PC-3 (cell line): ENCODE data around the gene TCN2.

Experiments
- EZH2 ChIP-seq: fragments of 300-600 bp; sonication (generic); IDR thresholded peaks from one replicate; pipeline ENCODE4 v1.6.1; 2017; ENCODE audit warnings: antibody characterized with exemption, mild to moderate bottlenecking, low read length; ENCODE audit not compliant: unreplicated experiment
- EZH2phosphoT487 ChIP-seq: fragments of 300-600 bp; sonication (generic); IDR thresholded peaks from 2 replicates; pipeline ENCODE4 v1.6.1; 2018; ENCODE audit warnings: mild to moderate bottlenecking, antibody characterized with exemption, low read length, borderline replicate concordance
- TF ChIP-seq, protein P1 (sequence below): fragments of 300-600 bp; sonication (generic); conservative IDR thresholded peaks from 2 replicates; pipeline ENCODE4 v1.5.1; 2017; ENCODE audit warnings: antibody characterized with exemption, low read depth, mild to moderate bottlenecking, low read length

- TF ChIP-seq, protein P1, sequence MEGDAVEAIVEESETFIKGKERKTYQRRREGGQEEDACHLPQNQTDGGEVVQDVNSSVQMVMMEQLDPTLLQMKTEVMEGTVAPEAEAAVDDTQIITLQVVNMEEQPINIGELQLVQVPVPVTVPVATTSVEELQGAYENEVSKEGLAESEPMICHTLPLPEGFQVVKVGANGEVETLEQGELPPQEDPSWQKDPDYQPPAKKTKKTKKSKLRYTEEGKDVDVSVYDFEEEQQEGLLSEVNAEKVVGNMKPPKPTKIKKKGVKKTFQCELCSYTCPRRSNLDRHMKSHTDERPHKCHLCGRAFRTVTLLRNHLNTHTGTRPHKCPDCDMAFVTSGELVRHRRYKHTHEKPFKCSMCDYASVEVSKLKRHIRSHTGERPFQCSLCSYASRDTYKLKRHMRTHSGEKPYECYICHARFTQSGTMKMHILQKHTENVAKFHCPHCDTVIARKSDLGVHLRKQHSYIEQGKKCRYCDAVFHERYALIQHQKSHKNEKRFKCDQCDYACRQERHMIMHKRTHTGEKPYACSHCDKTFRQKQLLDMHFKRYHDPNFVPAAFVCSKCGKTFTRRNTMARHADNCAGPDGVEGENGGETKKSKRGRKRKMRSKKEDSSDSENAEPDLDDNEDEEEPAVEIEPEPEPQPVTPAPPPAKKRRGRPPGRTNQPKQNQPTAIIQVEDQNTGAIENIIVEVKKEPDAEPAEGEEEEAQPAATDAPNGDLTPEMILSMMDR: no peak
- TF ChIP-seq EZH2 (no peak), EZH2phosphoT487 (no peak)
Observed at GRCh38 chr22:30609260-30610185, 2.5 kb downstream of the TCN2 start.
